Measurements from ENCODE around the gene CHD9. TPM values are rescaled to one million over a fixed set of nuclear protein-coding genes. Genes with fewer than 3 reads are reported as not detected.

The CHD9 gene
- total and polyA plus RNA-seq, 4 donors, result 6.2 to 46.6 (median 32.5) TPM

- peaks cover 0 to 17% (median 16%) of the 10 kb centered on the region in 4 donors for H3K36me3 ChIP-seq (ENCODE audit: control insufficient read depth in 4 of 4, insufficient read depth in 3 of 4, low read depth in 1 of 4, low read length in 3 of 4)
- H3K4me3 ChIP-seq (ENCODE audit: low read depth in 1 of 3, low read length in 3 of 3), result no peak overlapping the region
- no peaks in the 10 kb centered on the region for H3K9me3 ChIP-seq (ENCODE audit: control insufficient read depth in 4 of 4, low read length in 3 of 4)
- H3K9ac ChIP-seq (ENCODE audit: low read depth in 1 of 2, low read length in 2 of 2), result no peak overlapping the region
- H3K27me3 ChIP-seq (ENCODE audit: control insufficient read depth in 4 of 4, insufficient read depth in 4 of 4, low read length in 3 of 4), result no peaks in the 10 kb centered on the region
- DNase-seq (ENCODE audit: low spot score), result no peak
- 92% methylated on average over 2 of the region's 2 CpGs for WGBS
- TF ChIP-seq SP1 (IDR thresholded peaks at IDR 0.05) (no peak), MAX (IDR thresholded peaks at IDR 0.05) (no peak), RAD21 (IDR thresholded peaks at IDR 0.05) (no peak), GABPA (IDR thresholded peaks at IDR 0.05 in 1 of 2, conservative IDR thresholded peaks at IDR 0.05 in 1 of 2) (no peak), HNF4G (IDR thresholded peaks at IDR 0.05) (no peak), ATF3 (IDR thresholded peaks at IDR 0.05) (no peak), FOXA2 (IDR thresholded peaks at IDR 0.05) (no peak), REST (IDR thresholded peaks at IDR 0.05) (no peak), NR2F2 (IDR thresholded peaks at IDR 0.05) (no peak), FOXA1 (IDR thresholded peaks at IDR 0.05) (no peak), RXRA (IDR thresholded peaks at IDR 0.05) (no peak), JUND (IDR thresholded peaks at IDR 0.05) (no peak), HNF4A (conservative IDR thresholded peaks at IDR 0.05) (no peak), TAF1 (conservative IDR thresholded peaks at IDR 0.05) (no peak), EGR1 (IDR thresholded peaks at IDR 0.05; ENCODE audit: low read depth in 2 of 2) (no peak), YY1 (IDR thresholded peaks at IDR 0.05) (no peak)
- TF ChIP-seq, protein P1, sequence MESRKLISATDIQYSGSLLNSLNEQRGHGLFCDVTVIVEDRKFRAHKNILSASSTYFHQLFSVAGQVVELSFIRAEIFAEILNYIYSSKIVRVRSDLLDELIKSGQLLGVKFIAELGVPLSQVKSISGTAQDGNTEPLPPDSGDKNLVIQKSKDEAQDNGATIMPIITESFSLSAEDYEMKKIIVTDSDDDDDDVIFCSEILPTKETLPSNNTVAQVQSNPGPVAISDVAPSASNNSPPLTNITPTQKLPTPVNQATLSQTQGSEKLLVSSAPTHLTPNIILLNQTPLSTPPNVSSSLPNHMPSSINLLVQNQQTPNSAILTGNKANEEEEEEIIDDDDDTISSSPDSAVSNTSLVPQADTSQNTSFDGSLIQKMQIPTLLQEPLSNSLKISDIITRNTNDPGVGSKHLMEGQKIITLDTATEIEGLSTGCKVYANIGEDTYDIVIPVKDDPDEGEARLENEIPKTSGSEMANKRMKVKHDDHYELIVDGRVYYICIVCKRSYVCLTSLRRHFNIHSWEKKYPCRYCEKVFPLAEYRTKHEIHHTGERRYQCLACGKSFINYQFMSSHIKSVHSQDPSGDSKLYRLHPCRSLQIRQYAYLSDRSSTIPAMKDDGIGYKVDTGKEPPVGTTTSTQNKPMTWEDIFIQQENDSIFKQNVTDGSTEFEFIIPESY (IDR thresholded peaks at IDR 0.05), result no peak
- no peak overlapping the region for H3K27ac ChIP-seq (ENCODE audit: low read depth in 1 of 2, low read length in 2 of 2)
- H3K4me1 ChIP-seq (ENCODE audit: control insufficient read depth in 4 of 4, insufficient read depth in 4 of 4, low read length in 3 of 4), result peaks cover 0 to 8% (median 2%) of the 10 kb centered on the region in 4 donors
Measured at GRCh38 chr16:53156516-53156915, 101.7 kb downstream of the CHD9 start.

DNA sequence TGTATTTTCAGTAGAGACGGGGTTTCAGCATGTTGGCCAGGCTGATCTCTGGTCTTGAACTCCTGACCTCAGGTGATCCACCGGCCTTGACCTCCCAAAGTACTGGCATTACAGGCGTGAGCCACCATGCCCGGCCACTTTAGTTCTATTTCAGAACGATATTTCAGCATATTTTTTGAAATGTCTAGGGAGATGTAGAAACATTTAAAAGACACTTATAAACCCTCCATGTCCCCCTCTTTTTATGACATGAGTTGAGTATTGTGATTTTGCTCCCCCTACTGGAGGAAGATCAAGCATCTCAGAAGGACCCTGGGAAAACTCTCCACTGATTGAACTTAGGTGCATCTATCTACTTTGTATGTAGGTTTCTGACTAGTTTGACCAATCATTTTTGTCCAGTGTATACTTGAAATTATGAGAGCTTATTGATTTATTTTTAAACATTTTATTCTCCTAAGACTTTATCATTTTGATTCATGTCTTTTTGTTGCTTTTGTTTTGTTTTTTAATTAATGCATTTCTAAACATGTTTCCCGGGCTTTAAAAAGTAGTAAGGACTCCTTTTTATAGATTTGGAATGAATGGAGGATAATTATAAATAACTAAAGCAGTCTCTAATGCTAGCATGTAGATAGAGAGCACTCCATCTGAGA is 105.1 kb downstream of the CHD9 start:
- Histone ChIP-seq H3K4me1 (ENCODE audit: control insufficient read depth in 4 of 4, insufficient read depth in 4 of 4, low read length in 3 of 4) (no peaks in the 10 kb centered on the region), H3K36me3 (ENCODE audit: control insufficient read depth in 4 of 4, insufficient read depth in 3 of 4, low read depth in 1 of 4, low read length in 3 of 4) (peaks cover 2 to 22% (median 18%) of the 10 kb centered on the region in 4 donors), H3K4me3 (ENCODE audit: low read depth in 1 of 3, low read length in 3 of 3) (no peak overlapping the region), H3K27ac (ENCODE audit: low read depth in 1 of 2, low read length in 2 of 2) (no peak overlapping the region), H3K27me3 (ENCODE audit: control insufficient read depth in 4 of 4, insufficient read depth in 4 of 4, low read length in 3 of 4) (no peaks in the 10 kb centered on the region), H3K9ac (ENCODE audit: low read depth in 1 of 2, low read length in 2 of 2) (no peak overlapping the region), H3K9me3 (ENCODE audit: control insufficient read depth in 4 of 4, low read length in 3 of 4) (no peaks in the 10 kb centered on the region)
- no peak for DNase-seq (ENCODE audit: low spot score)
- 62% methylated on average over 6 of the region's 6 CpGs for WGBS
- TF ChIP-seq JUND (IDR thresholded peaks at IDR 0.05), result no peak
- peak; percentile 11 to 78 for TF ChIP-seq RXRA (IDR thresholded peaks at IDR 0.05)
- no peak for TF ChIP-seq FOXA2 (IDR thresholded peaks at IDR 0.05)
- TF ChIP-seq, protein P1 (IDR thresholded peaks at IDR 0.05), result no peak
- no peak for TF ChIP-seq EGR1 (IDR thresholded peaks at IDR 0.05; ENCODE audit: low read depth in 2 of 2)
- no peak for TF ChIP-seq FOXA1 (IDR thresholded peaks at IDR 0.05)
- TF ChIP-seq TAF1 (conservative IDR thresholded peaks at IDR 0.05), result no peak
- peak; percentile 55 for TF ChIP-seq CTCF (IDR thresholded peaks at IDR 0.05; ENCODE audit: low read depth, low read length, missing input control)
- TF ChIP-seq GABPA (IDR thresholded peaks at IDR 0.05 in 1 of 2, conservative IDR thresholded peaks at IDR 0.05 in 1 of 2), result no peak
- TF ChIP-seq NR2F2 (IDR thresholded peaks at IDR 0.05), result peak; percentile 89
- peak; percentile 73 to 78 for TF ChIP-seq RAD21 (IDR thresholded peaks at IDR 0.05)

Measured in liver (tissue), 9 donors.